Thyroid gland (tissue), 4 donors: ENCODE measurements around the gene OBSCN.

Source experiments
- CTCF ChIP-seq, 6 experiments: fragments of 200-600 bp in 3 of 6; fragments of 450-650 bp in 3 of 6; sonication (generic) in 3 of 6; IDR thresholded peaks; one replicate each; pipeline ENCODE4 v1.5.1; 2016 to 2019; ENCODE audit warnings: antibody characterized with exemption in 6 of 6, mild to moderate bottlenecking in 2 of 6, inconsistent platforms in 1 of 6, moderate library complexity in 1 of 6
- POLR2A ChIP-seq, 2 donors: fragments of 450-650 bp; IDR thresholded peaks; one replicate each; pipeline ENCODE4 v1.6.1; 2017; ENCODE audit warnings: antibody characterized with exemption in 2 of 2, mild to moderate bottlenecking in 2 of 2, moderate library complexity in 1 of 2

GRCh38 chr1:228417061-228417460, 209.2 kb downstream of the OBSCN start:
- TF ChIP-seq CTCF (IDR thresholded peaks at IDR 0.05): no peak
- no peak for TF ChIP-seq POLR2A (IDR thresholded peaks at IDR 0.05)
